Liver (tissue), 3 donors: ENCODE data around the gene SH3RF3.

Experiments
- ATF3 ChIP-seq: IDR thresholded peaks from 2 replicates; pipeline ENCODE4 v1.6.1; 2016; ENCODE audit warnings: antibody characterized with exemption
- CTCF ChIP-seq: fragments of 150-350 bp; IDR thresholded peaks from 2 replicates; pipeline ENCODE4 v1.5.1; 2017; ENCODE audit warnings: improper control_type of control experiment, low read depth, low read length; ENCODE audit not compliant: missing input control
- EGR1 ChIP-seq, 2 donors: IDR thresholded peaks; 2 replicates each; pipeline ENCODE4 v1.6.1; 2016 to 2018; ENCODE audit warnings: antibody characterized with exemption in 2 of 2, low read depth in 2 of 2
- FOXA1 ChIP-seq: IDR thresholded peaks from 2 replicates; pipeline ENCODE4 v1.6.1; 2016; ENCODE audit warnings: antibody characterized with exemption
- FOXA2 ChIP-seq: IDR thresholded peaks from 2 replicates; pipeline ENCODE4 v1.6.1; 2016; ENCODE audit warnings: antibody characterized with exemption
- GABPA ChIP-seq, 2 donors: IDR thresholded peaks in 1 of 2; conservative IDR thresholded peaks in 1 of 2; 2 replicates each; pipeline ENCODE4 v1.6.1; 2016; ENCODE audit warnings: antibody characterized with exemption in 2 of 2, mild to moderate bottlenecking in 1 of 2, moderate library complexity in 1 of 2
- JUND ChIP-seq, 2 donors: IDR thresholded peaks; 2 replicates each; pipeline ENCODE4 v1.6.1; 2016; ENCODE audit warnings: antibody characterized with exemption in 2 of 2
- SP1 ChIP-seq: IDR thresholded peaks from 2 replicates; pipeline ENCODE4 v1.6.1; 2018; ENCODE audit warnings: antibody characterized with exemption, mild to moderate bottlenecking
- TAF1 ChIP-seq: conservative IDR thresholded peaks from 2 replicates; pipeline ENCODE4 v1.6.1; 2016; ENCODE audit warnings: antibody characterized with exemption, mild to moderate bottlenecking
- YY1 ChIP-seq: IDR thresholded peaks from 2 replicates; pipeline ENCODE4 v1.6.1; 2016; ENCODE audit warnings: antibody characterized with exemption, mild to moderate bottlenecking
- ZBTB33 ChIP-seq: IDR thresholded peaks from 2 replicates; pipeline ENCODE4 v1.6.1; 2016; ENCODE audit warnings: antibody characterized with exemption
- TF ChIP-seq, protein P1 (sequence below): IDR thresholded peaks from 2 replicates; pipeline ENCODE4 v1.6.1; 2016; ENCODE audit warnings: antibody characterized with exemption, mild to moderate bottlenecking
- TF ChIP-seq, protein P2 (sequence below): IDR thresholded peaks from 2 replicates; pipeline ENCODE4 v1.6.1; 2016; ENCODE audit warnings: antibody characterized with exemption
- donor health status: healthy.
- donor health status: healthy.

- no peak for TF ChIP-seq YY1
- no peak for TF ChIP-seq CTCF
- no peak for TF ChIP-seq TAF1
- TF ChIP-seq ZBTB33: no peak
- no peak for TF ChIP-seq EGR1 (IDR thresholded peaks at IDR 0.05; ENCODE audit: low read depth in 2 of 2)
- TF ChIP-seq, protein P1, sequence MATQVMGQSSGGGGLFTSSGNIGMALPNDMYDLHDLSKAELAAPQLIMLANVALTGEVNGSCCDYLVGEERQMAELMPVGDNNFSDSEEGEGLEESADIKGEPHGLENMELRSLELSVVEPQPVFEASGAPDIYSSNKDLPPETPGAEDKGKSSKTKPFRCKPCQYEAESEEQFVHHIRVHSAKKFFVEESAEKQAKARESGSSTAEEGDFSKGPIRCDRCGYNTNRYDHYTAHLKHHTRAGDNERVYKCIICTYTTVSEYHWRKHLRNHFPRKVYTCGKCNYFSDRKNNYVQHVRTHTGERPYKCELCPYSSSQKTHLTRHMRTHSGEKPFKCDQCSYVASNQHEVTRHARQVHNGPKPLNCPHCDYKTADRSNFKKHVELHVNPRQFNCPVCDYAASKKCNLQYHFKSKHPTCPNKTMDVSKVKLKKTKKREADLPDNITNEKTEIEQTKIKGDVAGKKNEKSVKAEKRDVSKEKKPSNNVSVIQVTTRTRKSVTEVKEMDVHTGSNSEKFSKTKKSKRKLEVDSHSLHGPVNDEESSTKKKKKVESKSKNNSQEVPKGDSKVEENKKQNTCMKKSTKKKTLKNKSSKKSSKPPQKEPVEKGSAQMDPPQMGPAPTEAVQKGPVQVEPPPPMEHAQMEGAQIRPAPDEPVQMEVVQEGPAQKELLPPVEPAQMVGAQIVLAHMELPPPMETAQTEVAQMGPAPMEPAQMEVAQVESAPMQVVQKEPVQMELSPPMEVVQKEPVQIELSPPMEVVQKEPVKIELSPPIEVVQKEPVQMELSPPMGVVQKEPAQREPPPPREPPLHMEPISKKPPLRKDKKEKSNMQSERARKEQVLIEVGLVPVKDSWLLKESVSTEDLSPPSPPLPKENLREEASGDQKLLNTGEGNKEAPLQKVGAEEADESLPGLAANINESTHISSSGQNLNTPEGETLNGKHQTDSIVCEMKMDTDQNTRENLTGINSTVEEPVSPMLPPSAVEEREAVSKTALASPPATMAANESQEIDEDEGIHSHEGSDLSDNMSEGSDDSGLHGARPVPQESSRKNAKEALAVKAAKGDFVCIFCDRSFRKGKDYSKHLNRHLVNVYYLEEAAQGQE: no peak
- no peak for TF ChIP-seq JUND (IDR thresholded peaks at IDR 0.05)
- no peak for TF ChIP-seq SP1
- TF ChIP-seq, protein P2, sequence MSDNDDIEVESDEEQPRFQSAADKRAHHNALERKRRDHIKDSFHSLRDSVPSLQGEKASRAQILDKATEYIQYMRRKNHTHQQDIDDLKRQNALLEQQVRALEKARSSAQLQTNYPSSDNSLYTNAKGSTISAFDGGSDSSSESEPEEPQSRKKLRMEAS: no peak
- no peak for TF ChIP-seq ATF3
- TF ChIP-seq FOXA1: no peak
- no peak for TF ChIP-seq GABPA (IDR thresholded peaks at IDR 0.05 in 1 of 2, conservative IDR thresholded peaks at IDR 0.05 in 1 of 2)
- no peak for TF ChIP-seq FOXA2
Measured at GRCh38 chr2:109081374-109081773, 47.6 kb upstream of the SH3RF3 start.
